Tibial nerve (tissue), 3 donors: Measurements from ENCODE around the gene UBIAD1.

Source experiments
- POLR2A ChIP-seq, 2 donors: fragments of 450-650 bp; IDR thresholded peaks; one replicate each; pipeline ENCODE4 v1.6.1; 2017; ENCODE audit warnings: antibody characterized with exemption in 2 of 2, mild to moderate bottlenecking in 2 of 2, moderate library complexity in 2 of 2
- TF ChIP-seq, protein P1 (sequence below), 5 experiments: fragments of 200-600 bp in 3 of 5; fragments of 450-650 bp in 2 of 5; sonication (generic) in 3 of 5; IDR thresholded peaks; one replicate each; pipeline ENCODE4 v1.5.1; 2016 to 2019; ENCODE audit warnings: antibody characterized with exemption in 5 of 5, mild to moderate bottlenecking in 3 of 5, moderate library complexity in 2 of 5

DNA sequence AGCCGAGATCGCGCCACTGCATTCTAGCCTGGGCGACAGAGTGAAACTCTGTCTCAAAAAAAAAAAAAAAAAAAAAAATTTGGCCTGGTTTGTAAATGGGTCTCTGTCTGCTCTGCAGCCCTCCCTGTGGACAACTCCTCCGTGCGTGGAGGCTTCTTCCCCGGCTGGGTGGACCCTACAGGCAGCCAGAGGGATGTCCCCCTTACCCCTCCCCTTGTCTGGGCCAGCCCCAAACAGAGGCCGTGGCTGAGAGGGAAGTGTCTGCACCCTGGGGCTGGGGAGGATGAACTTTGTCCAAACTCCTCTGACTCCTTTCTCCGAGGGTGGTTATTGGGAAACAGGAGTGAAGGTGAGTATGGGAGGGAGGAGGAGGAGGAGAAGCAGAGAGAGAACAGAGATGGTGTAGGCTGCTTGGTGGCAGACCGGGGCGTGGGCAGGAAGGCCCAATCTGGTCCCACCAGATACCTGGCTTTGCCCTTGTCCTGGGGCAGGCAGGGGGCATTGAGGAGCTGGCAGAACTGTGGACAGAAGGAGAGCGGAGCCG, 61.3 kb downstream of the UBIAD1 start:
- no peak for TF ChIP-seq POLR2A (IDR thresholded peaks at IDR 0.05)
- TF ChIP-seq, protein P1, sequence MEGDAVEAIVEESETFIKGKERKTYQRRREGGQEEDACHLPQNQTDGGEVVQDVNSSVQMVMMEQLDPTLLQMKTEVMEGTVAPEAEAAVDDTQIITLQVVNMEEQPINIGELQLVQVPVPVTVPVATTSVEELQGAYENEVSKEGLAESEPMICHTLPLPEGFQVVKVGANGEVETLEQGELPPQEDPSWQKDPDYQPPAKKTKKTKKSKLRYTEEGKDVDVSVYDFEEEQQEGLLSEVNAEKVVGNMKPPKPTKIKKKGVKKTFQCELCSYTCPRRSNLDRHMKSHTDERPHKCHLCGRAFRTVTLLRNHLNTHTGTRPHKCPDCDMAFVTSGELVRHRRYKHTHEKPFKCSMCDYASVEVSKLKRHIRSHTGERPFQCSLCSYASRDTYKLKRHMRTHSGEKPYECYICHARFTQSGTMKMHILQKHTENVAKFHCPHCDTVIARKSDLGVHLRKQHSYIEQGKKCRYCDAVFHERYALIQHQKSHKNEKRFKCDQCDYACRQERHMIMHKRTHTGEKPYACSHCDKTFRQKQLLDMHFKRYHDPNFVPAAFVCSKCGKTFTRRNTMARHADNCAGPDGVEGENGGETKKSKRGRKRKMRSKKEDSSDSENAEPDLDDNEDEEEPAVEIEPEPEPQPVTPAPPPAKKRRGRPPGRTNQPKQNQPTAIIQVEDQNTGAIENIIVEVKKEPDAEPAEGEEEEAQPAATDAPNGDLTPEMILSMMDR (IDR thresholded peaks at IDR 0.05): no peak
